GM18505 (cell line): ENCODE data around the gene NRARP.

ENCODE experiments used
- ATAC-seq: cut with Tn5 transposase; IDR thresholded peaks from one replicate; pipeline ENCODE4 v1.9.1; 2021; ENCODE audit not compliant: unreplicated experiment
- POLR2A ChIP-seq: IDR thresholded peaks from 4 replicates; pipeline ENCODE4 v1.6.1; 2011; ENCODE audit warnings: borderline replicate concordance; ENCODE audit not compliant: insufficient read depth, insufficient read length; ENCODE audit errors: extremely low read depth

The NRARP gene

DNA sequence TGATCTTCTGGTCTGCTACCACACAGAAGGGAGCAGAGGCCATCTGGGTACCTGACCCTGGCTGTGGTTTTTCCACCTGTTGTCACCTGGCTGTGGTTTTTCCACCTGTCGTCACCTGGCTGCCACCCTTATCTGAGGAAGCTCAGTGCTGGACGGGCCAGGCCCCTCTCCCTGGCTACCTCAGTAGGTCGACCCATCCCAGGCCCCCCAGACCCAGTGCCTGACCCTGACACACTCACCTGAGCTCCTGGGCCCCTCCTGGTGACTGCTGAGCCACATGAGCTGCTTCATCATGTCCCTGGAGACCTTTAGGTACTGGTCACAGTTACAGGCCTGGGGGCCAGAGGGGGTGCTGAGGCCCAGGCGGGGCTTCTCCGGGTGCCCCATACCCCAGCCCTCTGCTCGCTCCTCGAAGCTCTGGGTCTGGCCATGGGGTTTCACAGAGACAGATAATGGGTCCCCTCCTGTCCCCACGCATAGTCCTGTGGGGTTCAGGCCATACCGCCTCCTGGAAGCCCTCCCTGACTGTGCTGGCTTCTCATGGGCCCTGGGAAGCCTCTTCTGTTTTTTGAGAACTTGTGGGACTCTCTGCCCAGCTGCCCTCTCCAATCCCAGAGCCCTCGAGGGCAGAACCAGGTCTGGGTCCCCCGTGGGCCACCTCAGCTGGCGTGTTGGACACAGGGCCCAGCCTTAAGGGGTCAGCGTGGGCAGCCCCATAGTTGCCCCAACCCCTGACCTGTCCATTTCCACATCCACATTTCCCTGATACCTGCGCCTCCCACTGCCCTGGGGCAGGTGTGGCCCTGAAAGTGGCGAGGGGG, 7.5 kb upstream of the NRARP start:
- TF ChIP-seq POLR2A: no peak
- no peak for ATAC-seq

DNA sequence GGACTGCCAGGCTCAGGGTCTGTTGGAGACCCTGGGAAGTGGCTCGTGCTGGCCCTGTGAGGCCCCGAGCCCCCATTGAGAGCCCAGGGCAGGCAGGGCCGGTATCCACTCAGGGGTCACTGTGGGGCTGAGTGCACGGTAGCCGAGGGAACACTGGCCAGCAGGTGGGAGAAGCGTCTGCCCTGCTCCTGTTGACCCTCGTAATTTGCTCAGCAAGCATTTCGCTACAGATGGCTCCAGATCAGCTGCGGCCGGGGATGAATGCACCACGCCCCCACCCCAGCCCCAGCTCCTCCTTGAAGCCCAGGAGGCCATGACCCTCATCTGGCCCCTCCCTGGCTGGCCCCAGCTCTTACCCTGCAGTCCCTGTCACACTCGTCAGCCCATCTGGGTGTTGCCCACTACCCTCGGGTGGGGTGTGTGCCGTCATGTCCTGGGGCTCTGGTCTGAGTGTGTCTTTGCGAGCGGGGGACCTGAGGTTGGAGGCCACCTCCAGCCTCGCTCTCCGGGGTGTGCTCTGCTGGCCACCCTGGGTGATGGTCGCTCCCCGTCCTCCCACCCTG, 6.1 kb upstream of the NRARP start:
- no peak for TF ChIP-seq POLR2A
- no peak for ATAC-seq

DNA sequence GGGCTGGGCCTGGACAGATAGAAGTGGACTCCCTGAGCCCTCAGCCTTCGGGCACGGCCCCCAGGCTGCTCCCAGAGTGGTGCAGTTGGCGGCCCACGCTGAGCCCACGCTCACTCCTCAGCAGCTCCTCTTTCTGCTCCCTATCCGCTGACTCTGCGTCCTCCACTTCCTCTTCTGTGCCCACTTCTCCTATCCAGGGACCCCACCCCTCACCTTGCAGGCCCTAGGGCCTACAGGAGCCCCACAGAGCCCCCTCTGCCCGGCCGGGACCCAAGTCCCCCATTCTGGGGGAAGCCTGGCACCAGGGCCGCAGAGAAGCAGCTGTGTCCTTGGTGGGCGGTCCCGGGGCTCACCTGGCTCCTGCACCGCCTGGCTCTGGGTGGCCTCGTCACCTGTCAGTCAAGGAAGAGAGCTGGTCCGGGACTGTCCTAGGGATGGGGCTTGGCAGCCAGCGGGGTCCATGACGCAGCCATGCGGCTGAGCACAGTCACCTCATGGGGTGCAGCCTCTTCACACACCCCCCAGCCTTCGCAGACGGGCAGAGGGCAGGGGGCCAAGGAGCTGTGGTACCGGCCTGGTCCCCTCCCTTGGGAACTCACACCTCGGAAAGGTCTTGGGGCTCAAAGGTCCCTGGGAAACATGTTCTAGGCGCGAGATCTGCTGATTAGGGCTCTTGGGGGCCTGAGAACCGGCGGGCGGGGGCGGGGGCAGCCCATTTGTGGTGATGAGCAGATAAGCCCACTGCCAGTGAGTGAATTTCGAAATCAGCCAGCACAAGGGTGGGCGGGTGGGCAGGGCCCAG, 5.4 kb upstream of the NRARP start:
- no peak for ATAC-seq
- no peak for TF ChIP-seq POLR2A

DNA sequence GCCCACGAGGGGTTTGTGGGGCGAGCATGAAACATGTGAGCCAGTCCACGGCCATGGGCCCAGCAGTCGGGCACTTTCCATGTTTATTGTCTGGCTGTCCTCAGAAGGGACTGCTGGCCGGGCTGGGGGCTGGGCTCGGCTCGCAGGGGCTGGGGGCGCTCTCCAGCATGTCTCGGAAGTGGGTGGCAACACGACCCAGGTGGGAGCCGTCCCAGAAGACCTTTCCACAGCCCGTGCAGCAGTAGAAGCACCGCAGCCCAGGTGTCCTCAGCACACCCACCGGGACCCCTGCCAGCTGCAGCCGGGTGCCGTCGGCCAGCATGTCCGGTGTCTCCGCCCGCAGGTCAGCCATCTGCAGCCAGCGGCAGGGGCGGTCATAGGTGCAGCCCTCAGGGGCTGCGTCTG, 4.8 kb upstream of the NRARP start:
- TF ChIP-seq POLR2A: no peak

DNA sequence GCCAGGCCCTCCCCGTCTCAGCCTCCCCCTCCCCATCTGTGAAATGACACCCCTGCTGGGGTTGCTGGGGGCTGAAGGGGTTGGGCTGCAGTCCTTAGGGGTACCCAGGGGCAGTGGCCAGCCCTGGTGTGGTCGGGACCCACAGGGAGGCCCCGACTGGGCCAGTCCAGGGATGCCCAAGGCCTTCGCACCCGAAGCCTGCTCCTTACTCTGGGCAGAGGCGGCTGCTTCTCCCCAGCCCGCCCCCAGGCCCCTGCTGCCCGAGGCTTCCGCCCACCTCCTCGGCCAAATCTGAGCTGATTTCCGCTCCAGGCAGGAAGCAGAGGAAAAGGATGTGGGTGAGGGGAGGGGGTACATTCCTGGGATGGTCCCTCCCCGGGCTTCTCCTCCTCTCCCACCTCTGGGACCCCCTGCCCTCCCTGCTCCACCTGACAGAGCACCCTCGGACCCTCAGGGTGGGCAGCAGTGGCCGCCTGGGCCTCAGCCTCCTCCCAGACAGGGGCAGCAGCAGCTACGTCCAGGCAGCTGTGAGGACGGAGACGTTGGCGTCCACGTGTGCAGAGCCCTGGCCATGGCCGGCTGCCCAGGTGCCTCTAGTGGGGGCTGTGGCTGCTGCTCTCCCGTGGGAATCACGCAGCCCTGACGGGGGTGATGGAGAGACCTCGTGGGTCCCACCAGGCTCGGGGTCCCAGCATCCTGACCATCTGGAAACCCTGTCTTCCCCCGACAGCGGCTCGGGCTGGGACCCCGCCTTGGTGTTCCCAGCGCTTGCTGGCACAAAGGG, 4.2 kb upstream of the NRARP start:
- TF ChIP-seq POLR2A: no peak
- no peak for ATAC-seq

More for the DNA sequence above, 4.8 kb upstream of the NRARP start:
- no peak for ATAC-seq

DNA sequence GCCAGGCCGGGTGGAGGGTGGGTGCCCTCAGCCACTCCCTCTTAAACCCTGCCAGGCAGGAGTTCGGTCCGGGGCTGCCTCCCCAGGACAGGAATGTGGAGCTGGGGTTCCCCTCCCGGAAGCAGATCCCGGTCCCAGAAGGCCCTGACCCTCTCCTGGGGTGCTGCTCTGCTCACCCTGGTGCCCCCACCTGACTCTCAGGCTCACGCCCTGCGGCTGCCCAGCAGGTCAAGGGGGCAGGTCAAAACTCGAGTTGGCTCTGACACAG, 3.7 kb upstream of the NRARP start:
- no peak for TF ChIP-seq POLR2A
- no peak for ATAC-seq

DNA sequence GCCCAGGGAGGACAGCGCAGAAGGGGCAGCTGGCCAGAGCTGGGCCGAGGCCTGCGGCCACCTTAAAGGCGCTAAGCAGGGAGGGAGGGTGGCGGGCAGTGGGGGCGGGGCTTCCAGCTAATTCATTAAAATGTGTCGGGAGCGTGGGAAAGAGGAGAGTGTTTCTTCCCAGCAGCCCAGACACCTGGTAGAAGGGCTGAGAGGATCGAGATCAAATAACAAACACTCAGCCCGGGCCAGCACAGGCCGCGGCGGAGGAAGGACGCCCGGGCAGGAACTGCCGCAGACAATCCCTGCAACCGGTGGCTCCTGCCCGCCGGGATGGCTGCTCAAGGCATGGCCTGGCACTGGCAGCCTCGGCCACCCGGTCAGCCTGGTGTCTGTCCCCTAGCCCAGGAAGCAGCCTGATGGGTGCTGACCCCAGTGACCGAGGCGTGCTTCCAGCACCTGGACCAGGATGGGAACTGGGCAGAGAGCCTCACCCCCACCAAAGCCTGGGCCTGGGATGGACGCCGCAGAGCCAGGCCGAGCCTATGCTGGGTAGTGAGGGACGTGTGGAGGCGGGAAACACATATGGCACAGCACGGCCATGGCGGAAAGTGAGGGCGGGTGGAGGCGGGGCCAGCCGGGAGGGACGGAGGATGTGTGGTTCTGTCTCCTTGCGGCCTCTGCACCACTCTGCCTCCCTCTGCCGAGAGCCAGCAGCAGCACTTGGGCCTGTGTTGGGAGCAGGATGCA, 3.2 kb upstream of the NRARP start:
- no peak for TF ChIP-seq POLR2A
- ATAC-seq: no peak

DNA sequence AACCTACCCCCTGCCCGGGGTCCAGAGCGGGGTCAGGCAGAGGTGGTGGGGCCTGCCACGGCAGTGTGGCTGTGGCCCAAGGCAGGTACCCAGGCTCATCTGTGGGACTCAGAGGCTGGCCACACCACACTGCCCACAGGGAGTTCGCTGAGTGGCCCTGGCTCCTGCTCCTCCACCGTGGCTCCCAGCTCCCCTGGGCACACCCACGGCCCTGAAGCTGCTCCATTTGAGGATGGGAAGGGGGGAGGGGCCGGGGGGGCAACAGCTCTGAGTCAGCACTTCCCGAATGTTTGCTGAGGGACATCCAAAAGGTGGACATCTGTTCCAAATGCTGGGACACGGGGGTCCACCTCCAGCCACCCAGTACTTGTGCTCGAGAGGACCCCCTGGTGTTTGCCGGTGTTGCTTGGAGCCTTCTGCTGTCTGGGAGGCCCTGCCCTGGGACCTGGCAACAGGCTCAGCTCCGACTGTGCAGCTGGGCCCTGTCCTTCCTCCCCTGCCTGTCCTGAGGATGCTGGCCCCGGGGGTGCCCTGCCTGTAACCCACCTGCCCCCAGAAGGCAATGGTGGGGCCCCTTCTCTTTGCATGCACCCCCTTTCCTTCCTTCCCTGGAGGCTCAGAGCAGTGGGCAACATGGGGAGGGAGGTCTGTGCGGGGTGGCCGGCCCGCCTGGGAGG, 2.5 kb upstream of the NRARP start:
- TF ChIP-seq POLR2A: no peak
- no peak for ATAC-seq

DNA sequence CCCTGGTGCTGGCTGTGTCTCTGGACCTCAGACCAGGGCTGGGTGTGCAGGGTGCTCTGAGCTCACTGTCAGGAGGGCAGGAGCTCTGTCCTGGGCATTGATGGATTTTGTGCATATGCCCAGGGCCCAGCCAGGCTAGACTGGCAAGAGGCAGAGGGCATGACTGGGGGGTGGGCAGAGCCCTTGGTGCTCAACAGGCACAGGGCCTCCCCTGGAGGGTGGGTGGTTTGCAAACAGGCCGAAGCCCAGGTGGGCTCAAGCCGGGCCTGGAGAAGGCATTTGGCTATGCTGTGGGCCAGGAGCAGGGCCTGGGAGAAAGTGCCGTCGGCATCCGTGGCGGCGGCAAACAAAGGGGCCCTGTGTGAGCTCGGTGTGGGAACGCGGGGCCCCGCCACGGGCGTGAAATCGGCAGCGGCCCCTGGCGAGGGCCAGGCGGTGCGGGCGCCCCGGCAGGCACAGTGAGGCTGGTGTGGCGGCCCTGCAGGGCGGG, 1.9 kb upstream of the NRARP start:
- no peak for TF ChIP-seq POLR2A
- no peak for ATAC-seq

DNA sequence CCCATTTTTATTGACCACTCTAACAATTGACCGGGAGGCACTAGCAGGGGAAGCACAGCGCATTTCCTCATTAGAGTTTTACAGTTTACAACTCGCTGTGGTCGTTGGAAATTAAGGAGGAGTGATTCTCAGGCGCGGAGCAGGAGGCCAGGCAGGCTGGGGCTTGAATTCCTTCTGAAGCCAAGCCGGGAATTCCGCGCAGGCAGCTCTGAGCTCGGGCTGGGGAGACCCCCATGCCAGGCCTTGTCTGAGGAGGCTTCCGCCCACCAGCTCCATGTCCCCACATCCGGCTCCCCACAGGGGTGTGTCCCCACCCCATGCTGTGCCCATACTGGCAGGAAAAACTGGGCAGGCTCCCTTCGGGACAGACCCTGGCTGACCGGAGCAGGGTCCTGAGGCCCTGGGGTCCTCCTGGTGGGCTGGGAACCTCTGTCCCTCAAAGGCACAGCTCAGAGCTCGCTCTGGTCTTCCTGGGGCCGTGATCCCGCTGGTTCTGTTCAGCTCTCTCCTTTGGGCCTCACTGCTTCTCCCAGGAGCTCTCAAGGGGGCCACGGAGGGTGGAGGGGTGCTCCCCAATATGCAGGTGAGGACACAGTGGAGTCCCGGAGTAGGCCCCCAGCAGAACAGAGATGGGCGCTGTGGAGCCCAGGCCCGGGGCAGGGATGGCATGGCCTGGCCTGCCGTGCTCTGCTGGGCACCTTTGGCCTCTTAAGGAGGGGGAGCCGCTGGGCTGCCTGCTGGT, 1.3 kb upstream of the NRARP start:
- ATAC-seq: no peak
- TF ChIP-seq POLR2A: no peak

DNA sequence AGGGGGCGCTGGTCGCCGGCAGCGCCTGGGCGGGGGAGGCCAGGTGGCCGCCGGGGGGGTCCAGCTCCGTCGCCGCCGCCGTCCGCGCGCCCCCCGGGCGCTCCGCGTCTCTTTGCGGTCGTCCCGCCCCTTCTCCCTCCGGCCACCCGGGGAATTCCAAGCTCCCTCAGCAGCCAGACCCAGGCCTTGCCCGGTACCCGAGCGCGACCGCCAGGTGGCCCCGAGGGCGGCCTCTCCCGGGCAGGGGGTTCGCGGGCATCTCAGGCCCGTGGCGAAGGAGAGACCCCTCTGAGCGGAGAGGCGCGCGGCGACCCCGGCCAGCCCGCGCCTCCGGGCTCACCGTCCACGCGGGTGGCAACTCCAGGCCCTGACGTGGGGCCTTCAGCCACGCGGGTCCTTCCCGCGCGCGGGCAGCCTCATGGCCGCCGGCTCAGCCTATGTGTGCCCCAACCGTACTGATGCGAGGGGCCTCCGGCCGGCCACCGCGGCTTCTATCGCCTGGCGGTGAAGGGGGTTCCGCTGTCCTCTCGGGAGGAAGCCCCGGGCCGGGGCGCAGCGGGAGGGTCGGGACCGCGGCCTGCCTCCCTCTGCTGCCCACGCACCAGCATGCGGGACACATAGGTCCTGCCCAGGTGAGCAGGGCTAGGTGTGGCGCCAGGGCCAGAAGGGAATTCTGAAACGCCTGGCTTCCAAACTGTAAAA, 529 bp upstream of the NRARP start:
- peak; percentile 44 for ATAC-seq
- no peak for TF ChIP-seq POLR2A
